Hepatocyte (in vitro differentiated cells): ENCODE results near the gene GRM1. TPM values are rescaled to one million over a fixed set of nuclear protein-coding genes. Genes with fewer than 3 reads are reported as not detected.
"Not testable (repeated sequence)": the region's sequence is repeated elsewhere in the genome, so short reads cannot be mapped to it uniquely, and the experiment has no call there.

Experiments used
- DNase-seq: peaks from one replicate; pipeline ENCODE4 v3.0.0-alpha.2; 2016; ENCODE audit warnings: low spot score
- H2AFZ ChIP-seq: fragments of 200-600 bp; sonication (generic); 2 replicates; pipeline ENCODE4 v1.6.0; 2016; ENCODE audit warnings: antibody characterized with exemption, mild to moderate bottlenecking
- H3K27ac ChIP-seq: fragments of 200-600 bp; sonication (generic); 2 replicates; pipeline ENCODE4 v1.5.1; 2016; ENCODE audit warnings: mild to moderate bottlenecking
- H3K27me3 ChIP-seq: fragments of 200-600 bp; sonication (generic); 2 replicates; pipeline ENCODE4 v1.6.1; 2016
- H3K36me3 ChIP-seq: fragments of 200-600 bp; sonication (generic); replicated peaks from 2 replicates; pipeline ENCODE4 v1.5.1; 2016; ENCODE audit warnings: low read depth; ENCODE audit not compliant: insufficient read depth
- H3K4me1 ChIP-seq: fragments of 200-600 bp; sonication (generic); 2 replicates; pipeline ENCODE4 v1.5.1; 2016; ENCODE audit warnings: mild to moderate bottlenecking, moderate library complexity; ENCODE audit not compliant: insufficient read depth
- H3K4me2 ChIP-seq: fragments of 200-600 bp; sonication (generic); 2 replicates; pipeline ENCODE4 v1.6.0; 2016
- H3K4me3 ChIP-seq: fragments of 200-600 bp; sonication (generic); 2 replicates; pipeline ENCODE4 v1.5.1; 2016; ENCODE audit warnings: mild to moderate bottlenecking
- H3K79me2 ChIP-seq: fragments of 200-600 bp; sonication (generic); 2 replicates; pipeline ENCODE4 v1.6.0; 2017; ENCODE audit warnings: mild to moderate bottlenecking
- H3K9me2 ChIP-seq: fragments of 200-600 bp; sonication (generic); replicated peaks from 2 replicates; pipeline ENCODE4 v1.6.0; 2017; ENCODE audit warnings: mild to moderate bottlenecking; ENCODE audit not compliant: insufficient read depth
- H3K9me3 ChIP-seq: fragments of 200-600 bp; sonication (generic); 2 replicates; pipeline ENCODE4 v1.5.1; 2016; ENCODE audit warnings: low read depth, mild to moderate bottlenecking
- H4K20me1 ChIP-seq: fragments of 200-600 bp; sonication (generic); 2 replicates; pipeline ENCODE4 v1.6.0; 2016; ENCODE audit warnings: mild to moderate bottlenecking; ENCODE audit not compliant: insufficient read depth, poor library complexity, severe bottlenecking
- CTCF ChIP-seq: fragments of 200-600 bp; sonication (generic); IDR thresholded peaks from 2 replicates; pipeline ENCODE4 v1.5.1; 2016; ENCODE audit warnings: antibody characterized with exemption, mild to moderate bottlenecking; ENCODE audit not compliant: poor library complexity
- EZH2 ChIP-seq: fragments of 200-600 bp; sonication (generic); IDR thresholded peaks from 2 replicates; pipeline ENCODE4 v1.6.1; 2016; ENCODE audit warnings: antibody characterized with exemption, mild to moderate bottlenecking, borderline replicate concordance
- EZH2phosphoT487 ChIP-seq: fragments of 200-600 bp; sonication (generic); IDR thresholded peaks from one replicate; pipeline ENCODE4 v1.6.1; 2018; ENCODE audit warnings: antibody characterized with exemption, mild to moderate bottlenecking, low read depth, moderate library complexity; ENCODE audit not compliant: unreplicated experiment, severe bottlenecking
- WGBS: methylation state at CpG from one replicate; pipeline ENCODE4 v1.1.6; 2016; ENCODE audit warnings: low lambda C conversion rate; ENCODE audit errors: missing lambda C conversion rate; 5-methylcytosine and 5-hydroxymethylcytosine counted together
- polyA plus RNA-seq: library from polyadenylated mRNA; unstranded; fragments of >200 nt; fragmentation: Nextera tagmentation; extraction: Ambion mirVana; gene quantifications from 2 replicates; pipeline ENCODE4 v1.2.1, GENCODE V29; 2016
- total RNA-seq: library from RNA; depleted of rRNA; stranded (reverse); fragments of >200 nt; gene quantifications from 2 replicates; pipeline ENCODE4 v1.2.3, GENCODE V29; 2014

Gene GRM1
- total and polyA plus RNA-seq, 2 experiments from 2014 or later = 0.17 TPM; not detected in 1

- DNase-seq = no peak
- H2AFZ ChIP-seq = no peak overlapping the region
- TF ChIP-seq EZH2phosphoT487 (no peak), EZH2 (no peak), CTCF (no peak)
Observed at GRCh38 chr6:146269482-146269881, 240.6 kb downstream of the GRM1 start.

DNA sequence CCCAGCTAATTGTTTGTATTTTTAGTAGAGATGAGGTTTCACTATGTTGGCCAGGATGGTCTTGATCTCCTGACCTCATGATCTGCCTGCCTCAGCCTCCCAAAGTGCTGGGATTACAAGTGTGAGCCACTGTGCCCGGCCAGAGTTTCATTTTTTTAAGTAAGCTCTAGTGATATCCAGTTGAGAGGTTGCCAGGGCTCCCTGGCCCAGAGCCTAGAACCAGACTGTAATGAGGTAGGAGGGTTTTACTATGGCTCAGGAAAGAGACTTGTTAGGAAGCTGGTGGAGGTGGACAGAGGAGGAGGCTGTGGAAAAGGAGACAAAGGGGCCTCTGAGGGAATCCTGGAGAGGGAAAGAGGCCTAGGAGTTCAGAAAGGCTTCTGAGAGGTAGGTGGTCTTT lies 242.3 kb downstream of the GRM1 start:
- not testable (repeated sequence) for H3K36me3 ChIP-seq, H3K9me2 ChIP-seq, H2AFZ ChIP-seq, H3K27me3 ChIP-seq, H3K4me1 ChIP-seq, H3K79me2 ChIP-seq, H3K4me2 ChIP-seq, H3K27ac ChIP-seq, H3K4me3 ChIP-seq, H4K20me1 ChIP-seq, DNase-seq, H3K9me3 ChIP-seq
- whole genome bisulfite sequencing = 43% methylated on average over 1 of the region's 1 CpG

More at GRCh38 chr6:146269482-146269881, 240.6 kb downstream of the GRM1 start:
- no peaks in the 10 kb centered on the region for H3K79me2 ChIP-seq
- H4K20me1 ChIP-seq = no peaks in the 10 kb centered on the region
- no peak overlapping the region for H3K4me2 ChIP-seq
- H3K27ac ChIP-seq = no peak overlapping the region
- H3K27me3 ChIP-seq = no peaks in the 10 kb centered on the region
- no peaks in the 10 kb centered on the region for H3K9me2 ChIP-seq
- H3K9me3 ChIP-seq = no peaks in the 10 kb centered on the region
- no peak overlapping the region for H3K4me3 ChIP-seq
- no peaks in the 10 kb centered on the region for H3K36me3 ChIP-seq
- H3K4me1 ChIP-seq = no peaks in the 10 kb centered on the region

- Histone ChIP-seq H4K20me1 (no peaks in the 10 kb centered on the region), H2AFZ (no peak overlapping the region), H3K4me3 (no peak overlapping the region), H3K4me2 (no peak overlapping the region), H3K4me1 (no peaks in the 10 kb centered on the region), H3K27ac (no peak overlapping the region), H3K9me2 (no peaks in the 10 kb centered on the region), H3K27me3 (no peaks in the 10 kb centered on the region), H3K79me2 (no peaks in the 10 kb centered on the region), H3K9me3 (no peaks in the 10 kb centered on the region), H3K36me3 (no peaks in the 10 kb centered on the region)
- no peak for TF ChIP-seq EZH2phosphoT487
- no peak for TF ChIP-seq EZH2
- no peak for TF ChIP-seq CTCF
- DNase-seq = no peak
Observed at GRCh38 chr6:146273490-146273889, 244.6 kb downstream of the GRM1 start.

DNA sequence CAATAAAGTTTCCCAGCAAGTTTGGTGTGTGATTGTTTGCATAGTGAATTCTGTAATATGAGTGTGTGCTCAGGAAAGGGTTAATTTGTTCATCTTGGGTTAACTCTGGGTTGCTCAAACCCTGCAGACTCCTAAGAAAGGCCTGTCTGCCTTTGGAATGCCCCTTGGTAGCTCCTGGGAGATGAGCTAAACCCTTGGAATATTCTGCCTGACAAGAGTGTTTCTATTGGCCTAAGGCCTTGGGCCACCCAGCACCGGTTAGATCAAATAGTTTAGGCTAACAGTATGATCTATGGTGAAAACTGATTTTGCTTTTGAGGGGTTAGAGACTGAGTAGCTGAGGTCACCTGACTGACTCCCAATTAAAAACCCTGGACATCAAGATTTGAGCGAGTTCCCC lies 248.3 kb downstream of the GRM1 start:
- Histone ChIP-seq H3K4me1 (no peaks in the 10 kb centered on the region), H3K9me2 (no peaks in the 10 kb centered on the region), H3K27me3 (no peaks in the 10 kb centered on the region), H3K9me3 (no peaks in the 10 kb centered on the region), H3K4me2 (no peak overlapping the region), H4K20me1 (no peaks in the 10 kb centered on the region), H3K27ac (no peak overlapping the region), H2AFZ (no peak overlapping the region), H3K79me2 (no peaks in the 10 kb centered on the region), H3K4me3 (no peak overlapping the region), H3K36me3 (no peaks in the 10 kb centered on the region)
- WGBS = 62% methylated on average over 2 of the region's 2 CpGs
- DNase-seq = no peak
- no peak for TF ChIP-seq CTCF
- TF ChIP-seq EZH2phosphoT487 = no peak
- TF ChIP-seq EZH2 = no peak
